Measurements from ENCODE around the gene CACTIN.
"Not testable (repeated sequence)": the region's sequence is repeated elsewhere in the genome, so short reads cannot be mapped to it uniquely, and the experiment has no call there.

The CACTIN gene

GRCh38 chr19:3661284-3662238 lies 35.0 kb upstream of the CACTIN start:
- DNase-seq = no peak

GRCh38 chr19:3660493-3661219 lies 34.1 kb upstream of the CACTIN start:
- no peak for DNase-seq

GRCh38 chr19:3659746-3660112 lies 33.1 kb upstream of the CACTIN start:
- no peak for DNase-seq

DNA sequence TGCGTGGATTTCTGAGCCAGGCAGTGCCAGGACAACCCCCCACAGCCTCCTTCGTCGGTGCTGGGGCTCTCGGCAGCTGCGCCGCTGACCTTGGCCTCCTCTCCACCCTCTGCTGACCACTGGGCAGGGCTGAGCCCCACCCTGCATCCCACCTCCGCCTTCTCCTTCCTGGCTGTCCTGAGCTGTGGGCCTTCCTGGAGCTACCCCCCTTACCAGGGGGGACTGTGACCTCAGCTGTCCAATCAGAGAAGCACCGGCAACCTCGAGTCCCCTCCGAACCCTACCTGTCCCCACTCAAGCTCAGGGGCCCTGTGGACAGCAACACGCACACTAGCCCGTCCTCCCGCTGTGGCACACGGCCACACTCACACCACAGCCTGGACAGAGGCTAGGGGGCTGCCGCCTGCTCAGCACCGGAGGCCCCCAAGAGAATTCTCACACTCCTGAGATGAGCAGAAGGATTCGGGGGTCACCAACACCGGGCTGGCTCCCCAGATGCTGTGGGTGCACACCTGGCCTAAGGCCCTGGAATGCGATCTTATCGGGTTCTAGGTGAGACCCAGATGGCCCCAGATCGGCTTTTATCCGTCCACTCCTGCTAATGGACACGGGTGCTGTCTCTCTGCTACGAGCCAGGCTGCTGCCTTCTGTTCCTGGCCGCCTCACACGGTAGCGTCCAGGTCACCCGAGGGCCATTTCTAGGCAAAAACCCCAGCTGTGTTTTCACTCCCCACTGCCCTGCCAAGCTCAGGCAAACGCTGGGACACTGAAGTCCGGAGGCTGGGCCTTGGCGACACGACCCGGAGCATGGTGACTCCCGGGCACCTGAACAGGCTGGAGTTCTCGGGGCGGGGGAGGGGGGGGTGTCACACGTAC lies 32.5 kb upstream of the CACTIN start:
- DNase-seq = no peak

GRCh38 chr19:3658004-3658869 lies 31.6 kb upstream of the CACTIN start:
- DNase-seq = no peak

DNA sequence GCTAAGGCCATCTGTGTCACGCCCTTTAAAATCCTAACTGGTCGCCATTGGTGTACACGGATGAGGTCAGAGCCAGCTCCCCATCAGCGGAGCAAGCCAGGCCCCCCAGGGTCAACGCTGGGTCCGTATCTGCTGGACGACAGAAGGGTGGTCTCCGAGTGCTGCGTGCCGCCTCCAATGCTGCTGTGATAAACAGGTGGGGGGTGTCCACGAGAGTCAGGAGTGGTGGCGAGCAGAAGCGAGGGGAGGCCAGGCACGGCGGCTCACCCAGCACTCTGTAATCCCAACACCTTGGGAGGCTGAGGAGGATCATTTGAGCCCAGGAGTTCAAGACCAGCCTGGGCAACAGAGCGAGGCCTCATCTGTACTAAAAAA lies 30.8 kb upstream of the CACTIN start:
- DNase-seq = no peak

GRCh38 chr19:3656747-3657394 lies 30.3 kb upstream of the CACTIN start:
- no peak for DNase-seq

DNA sequence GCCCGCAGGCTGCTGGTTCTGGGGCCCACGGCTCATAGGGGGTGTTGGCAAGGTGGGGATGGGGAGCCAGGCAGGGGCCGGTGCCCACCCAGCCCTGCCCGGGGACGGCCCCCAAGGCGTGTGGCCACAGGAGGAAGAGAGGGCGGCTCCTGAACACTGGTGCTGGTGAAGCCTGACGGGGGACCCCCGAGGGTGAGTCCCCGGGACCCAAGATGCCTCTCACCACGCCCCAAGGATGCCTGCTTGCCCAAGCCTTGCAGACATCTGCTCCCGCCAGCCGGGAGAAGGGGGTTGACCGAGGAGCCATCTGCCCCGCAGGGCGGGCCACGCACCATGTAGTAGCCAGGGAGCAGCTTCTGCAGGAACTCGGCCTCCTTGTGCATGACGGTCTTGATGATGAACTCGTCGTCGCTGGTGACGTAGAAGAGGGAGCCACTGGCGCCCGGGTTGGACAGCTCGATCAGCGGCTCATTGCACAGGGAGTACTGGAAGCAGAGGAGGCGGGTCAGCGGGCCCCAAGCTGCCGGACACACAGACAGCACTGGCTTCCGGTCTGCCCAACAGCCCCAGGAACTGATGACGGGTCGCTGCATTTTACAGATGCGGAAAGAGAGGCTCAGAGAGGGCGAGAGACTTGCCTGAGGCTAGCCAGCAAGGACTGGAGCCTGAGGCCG lies 29.6 kb upstream of the CACTIN start:
- no peak for DNase-seq

- DNase-seq = no peak
Measured at GRCh38 chr19:3655402-3656072, 28.9 kb upstream of the CACTIN start.

DNA sequence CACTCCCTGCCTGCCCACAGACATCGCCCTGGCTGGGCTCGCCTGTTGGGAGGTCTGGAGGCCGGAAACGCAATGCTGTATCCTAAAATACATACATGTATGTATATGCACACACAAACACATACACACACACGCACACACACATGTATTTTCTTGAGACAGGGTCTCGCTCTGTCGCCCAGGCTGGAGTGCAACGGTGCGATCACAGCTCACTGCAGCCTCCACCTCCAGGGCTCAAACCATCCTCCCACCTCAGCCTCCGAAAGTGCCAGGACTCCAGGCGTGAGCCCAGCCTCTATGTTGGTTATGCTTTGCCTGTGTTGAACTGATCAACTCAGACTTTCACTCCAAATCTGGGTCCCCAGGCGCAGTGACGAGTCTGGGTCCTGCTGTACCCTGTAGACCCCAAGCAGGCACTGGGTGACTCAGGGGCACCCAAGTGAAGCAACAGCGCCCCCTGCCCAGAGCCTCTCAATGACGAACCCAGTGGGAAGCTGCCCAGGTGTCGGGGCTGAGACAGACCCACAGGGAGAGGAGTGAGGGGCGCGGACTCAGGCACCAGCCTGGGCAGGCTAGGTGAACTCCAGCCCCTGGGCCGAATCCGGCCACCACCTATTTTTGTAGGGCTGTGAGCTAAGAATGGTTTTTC lies 27.4 kb upstream of the CACTIN start:
- no peak for DNase-seq

DNA sequence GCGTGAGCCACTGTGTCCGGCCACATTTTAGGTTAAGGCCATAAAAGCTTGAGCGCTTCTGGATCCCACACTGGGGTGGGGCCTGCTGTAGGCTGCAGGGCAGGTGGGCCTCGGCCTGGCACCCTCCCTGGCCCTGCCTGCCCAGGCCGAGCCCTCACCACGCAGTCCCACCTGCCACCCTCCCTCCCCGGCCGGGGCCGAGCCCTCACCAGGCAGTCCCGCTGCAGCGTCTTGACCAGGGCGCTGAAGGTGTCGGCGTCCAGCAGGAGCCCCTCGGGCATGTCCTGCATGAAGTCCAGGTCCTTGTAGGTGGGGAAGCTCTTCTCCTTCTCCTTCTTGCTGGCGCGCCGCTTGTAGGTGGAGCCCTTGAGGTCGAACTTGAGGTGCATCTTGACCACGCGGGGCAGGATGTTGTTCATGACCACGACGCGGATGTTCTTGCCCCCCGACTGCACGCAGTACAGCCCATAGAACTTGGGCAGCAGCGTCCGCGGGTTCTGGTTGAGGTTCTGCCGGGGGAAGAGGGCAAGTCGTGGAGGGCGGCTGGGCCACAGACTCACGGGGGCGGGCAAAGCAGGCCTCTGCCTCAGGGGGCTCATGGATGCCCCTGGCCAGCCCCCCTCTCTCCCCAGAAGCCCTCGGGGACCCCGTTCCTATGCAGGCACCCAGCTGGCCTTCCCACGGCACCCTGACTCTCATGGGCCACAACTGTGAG lies 26.6 kb upstream of the CACTIN start:
- no peak for DNase-seq

DNA sequence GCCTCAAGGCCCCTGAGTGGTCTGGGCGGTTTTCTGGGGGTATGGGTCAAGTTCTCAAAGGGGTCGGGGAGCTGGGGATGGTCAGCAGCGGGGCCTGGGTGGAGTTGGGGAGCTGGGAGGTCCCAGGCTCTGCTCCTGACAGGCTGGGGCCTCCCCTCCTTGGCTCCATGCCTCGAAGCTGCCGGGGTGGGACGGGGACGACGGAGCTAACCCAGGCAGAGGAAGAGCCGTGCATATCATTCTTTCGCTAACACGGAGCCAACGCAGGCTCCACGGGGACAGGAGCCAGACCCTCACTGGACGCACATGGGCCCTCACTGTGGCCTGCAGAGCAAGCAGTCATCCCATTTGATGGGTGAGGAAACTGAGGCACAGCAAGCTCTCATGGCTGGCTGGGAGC lies 25.8 kb upstream of the CACTIN start:
- DNase-seq = no peak

GRCh38 chr19:3651684-3652083 lies 25.1 kb upstream of the CACTIN start:
- no peak for DNase-seq

DNA sequence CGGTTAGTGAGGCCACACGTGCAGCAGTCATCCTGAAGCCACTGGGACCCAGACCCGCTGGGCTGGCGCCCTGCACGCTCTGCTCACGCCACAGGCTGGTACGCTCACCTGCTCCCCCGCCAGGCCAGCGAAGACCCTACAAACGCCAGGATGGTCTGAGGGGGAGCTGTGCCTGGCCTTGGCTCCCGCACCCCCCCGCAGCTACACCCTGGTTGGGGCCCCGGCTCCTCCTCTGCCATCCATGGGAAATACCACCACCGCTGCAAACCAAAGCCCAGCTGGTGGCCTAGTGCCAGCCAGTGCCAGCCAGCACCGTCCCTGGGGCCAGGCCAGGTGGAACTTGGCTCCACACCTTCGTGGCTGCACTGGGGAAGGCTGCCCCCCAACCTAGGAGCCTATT lies 23.3 kb upstream of the CACTIN start:
- DNase-seq = no peak

DNA sequence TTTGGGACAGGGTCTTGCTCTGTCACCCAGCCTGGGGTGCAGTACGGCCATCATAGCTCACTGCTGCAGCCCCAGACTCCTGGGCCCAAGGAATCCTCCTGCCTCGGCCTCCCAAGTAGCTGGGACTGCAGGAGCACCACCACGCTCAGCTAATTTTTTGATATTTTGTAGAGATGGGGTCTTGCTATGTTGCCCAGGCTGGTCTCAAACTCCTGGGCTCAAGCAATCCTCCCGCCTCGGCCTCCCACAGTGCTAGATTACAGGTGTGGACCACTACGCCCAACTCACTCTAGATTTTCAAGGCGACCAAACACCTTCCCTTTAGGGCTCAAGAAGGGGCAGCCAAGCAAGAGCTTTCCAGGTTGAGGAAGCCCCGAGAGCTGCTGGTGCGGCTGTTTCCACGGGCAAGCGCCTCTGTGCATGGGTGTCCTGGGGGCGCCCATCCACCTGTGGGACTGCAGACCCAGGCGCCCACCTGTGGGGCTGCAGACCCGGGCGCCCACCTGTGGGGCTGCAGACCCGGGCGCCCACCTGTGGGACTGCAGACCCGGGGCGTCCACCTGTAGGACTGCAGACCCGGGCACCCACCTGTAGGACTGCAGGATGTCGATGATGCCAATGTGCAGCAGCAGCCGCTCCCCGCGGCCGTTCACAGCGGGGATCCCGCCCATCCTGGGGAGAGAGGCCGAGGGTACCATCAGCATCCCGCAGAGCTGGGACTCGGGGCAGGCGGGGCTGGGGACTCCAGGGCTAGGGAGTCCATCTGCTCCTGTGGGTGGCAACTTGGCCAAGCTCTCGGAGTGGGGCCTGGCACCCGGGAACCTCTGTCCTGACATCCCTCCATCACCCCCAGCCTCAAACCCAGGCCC lies 21.7 kb upstream of the CACTIN start:
- no peak for DNase-seq

DNA sequence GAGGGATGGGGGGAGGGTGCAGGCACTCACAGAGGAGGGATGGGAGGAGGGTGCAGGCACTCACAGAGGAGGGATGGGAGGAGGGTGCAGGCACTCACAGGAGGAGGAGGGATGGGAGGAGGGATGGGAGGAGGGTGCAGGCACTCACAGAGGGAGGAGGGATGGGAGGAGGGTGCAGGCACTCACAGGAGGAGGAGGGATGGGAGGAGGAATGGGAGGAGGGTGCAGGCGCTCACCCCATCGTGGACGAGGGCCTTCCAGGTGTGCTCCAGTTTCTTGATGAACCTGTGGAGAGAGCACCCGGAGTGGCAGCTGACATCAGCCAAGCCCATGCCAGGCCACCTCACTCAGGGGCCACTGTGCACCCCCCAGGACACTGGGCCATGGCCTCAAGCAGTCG lies 20.5 kb upstream of the CACTIN start:
- DNase-seq = not testable (repeated sequence)

GRCh38 chr19:3646336-3647092 lies 19.9 kb upstream of the CACTIN start:
- no peak for DNase-seq

All from T-helper 2 cell (primary cell).